NK-92 (cell line): Measurements from ENCODE around the gene ZNF679.
"Not testable (repeated sequence)": the region's sequence is repeated elsewhere in the genome, so short reads cannot be mapped to it uniquely, and the experiment has no call there.

Experiments used
- DNase-seq: peaks from one replicate; lab custom pipeline; 2025; ENCODE audit not compliant: unreplicated experiment; lab: John Stamatoyannopoulos, UW

ZNF679 gene

DNA sequence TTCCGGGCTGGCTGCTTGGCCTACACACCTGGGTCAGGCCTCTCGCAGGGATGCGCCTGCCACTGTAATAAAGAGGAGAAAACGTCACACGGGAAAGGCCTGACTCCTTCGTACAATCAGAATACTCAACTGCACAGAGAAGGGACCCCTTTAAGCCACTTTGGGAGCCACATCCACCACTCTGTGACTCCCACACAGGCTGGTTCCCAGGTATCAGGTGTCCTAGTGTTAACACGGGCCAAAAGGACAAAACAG is 79.7 kb downstream of the ZNF679 start:
- DNase-seq: no peak

DNA sequence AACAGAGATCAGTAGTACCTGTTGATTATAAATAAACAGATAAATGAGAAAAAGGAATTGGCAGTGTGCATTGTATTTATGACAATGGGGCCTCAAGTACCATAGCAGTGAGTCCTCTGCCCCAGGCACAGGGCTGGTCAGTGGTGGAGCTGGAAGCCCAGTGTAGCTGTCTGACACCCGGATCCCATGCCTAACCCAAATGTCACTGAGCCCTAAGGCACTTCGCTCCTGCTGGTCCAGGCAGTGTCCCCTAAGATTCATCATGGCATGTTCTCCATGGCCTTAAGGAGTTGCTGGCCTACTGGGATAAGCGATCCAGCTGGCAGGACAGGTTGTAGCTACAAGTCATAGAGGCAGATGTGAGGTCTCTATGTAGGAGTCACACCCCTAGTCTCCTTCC is 82.2 kb downstream of the ZNF679 start:
- no peak for DNase-seq

DNA sequence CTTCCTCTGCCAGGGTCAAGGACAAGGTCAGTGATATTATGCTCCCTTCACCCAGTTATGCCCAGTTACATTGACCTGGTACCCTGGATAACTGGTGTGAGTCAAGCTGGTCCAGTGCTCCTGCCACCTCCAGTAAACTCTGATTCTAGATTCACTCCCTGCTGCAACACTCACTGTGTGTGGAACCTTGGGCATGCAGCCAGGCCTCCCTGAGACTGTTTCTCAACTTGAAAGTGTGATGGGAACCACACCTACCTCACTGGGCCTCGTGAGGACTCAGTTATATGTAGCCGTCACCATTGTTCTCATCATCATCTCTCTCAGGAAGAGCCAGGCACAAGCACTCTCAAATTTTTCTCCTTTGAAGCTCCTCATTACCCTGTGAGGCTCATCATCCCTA is 84.6 kb downstream of the ZNF679 start:
- DNase-seq: no peak

DNA sequence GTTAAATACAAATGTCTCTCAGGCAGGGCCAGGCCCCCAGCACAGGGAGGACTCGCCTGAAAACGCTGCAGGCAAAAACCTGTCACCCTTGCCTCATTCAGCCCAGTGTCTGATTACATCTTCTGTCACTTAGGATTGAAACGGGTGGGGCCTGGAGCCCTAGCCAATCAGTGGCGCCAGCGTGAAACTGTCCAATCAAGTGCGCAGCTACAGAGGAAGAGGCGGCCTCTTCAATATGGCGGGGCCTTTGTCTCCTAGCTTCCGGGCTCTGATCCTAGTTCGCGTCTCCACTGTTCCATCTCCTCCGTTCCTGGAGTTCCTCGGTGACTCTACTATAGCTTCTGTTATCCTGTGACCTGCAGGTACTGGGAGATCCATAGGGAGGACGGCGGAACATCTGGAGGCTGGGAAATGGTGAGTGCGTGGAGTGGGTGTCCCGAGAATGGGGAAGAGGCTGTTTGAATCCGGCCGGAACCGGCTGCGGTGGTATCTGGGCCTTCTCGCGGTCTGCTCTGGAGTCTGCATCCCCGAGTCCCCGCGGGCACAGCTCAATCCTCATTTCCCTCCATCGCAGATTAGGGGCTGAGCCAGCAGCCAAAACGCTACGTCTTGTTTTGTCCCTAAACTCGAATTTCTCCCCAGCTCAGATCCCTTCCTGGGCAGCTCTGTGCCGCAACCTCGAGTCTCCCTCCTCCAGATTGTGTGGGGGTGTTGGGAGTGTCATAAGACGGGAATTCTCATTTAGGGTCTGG is 85.6 kb downstream of the ZNF679 start, which contains the start of gene ZNF736:
ZNF736 (plus strand) TSS at position 222 of the 752 bp plus-strand sequence; CDS start at position 412, 190 bp downstream.
- DNase-seq: peak; percentile 11

DNA sequence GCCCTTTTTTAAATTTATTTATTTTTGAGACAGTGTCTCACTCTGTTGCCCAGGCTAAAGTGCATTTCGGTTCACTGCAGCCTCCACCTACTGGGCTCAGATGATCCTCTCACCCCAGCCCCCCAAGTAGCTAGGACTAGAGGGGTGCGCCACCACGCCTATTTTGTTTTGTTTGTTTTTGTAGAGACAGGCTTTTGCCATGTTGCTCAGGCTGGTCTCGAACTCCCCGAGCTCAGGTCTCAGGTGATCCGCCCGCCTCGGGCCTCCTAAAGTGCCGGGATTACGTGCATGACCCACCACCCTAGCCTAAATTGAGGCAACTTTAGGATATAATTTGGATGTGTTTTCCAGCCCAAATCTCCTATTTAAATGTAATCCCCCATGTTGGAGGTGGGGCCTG is 86.3 kb downstream of the ZNF679 start:
- no peak for DNase-seq

DNA sequence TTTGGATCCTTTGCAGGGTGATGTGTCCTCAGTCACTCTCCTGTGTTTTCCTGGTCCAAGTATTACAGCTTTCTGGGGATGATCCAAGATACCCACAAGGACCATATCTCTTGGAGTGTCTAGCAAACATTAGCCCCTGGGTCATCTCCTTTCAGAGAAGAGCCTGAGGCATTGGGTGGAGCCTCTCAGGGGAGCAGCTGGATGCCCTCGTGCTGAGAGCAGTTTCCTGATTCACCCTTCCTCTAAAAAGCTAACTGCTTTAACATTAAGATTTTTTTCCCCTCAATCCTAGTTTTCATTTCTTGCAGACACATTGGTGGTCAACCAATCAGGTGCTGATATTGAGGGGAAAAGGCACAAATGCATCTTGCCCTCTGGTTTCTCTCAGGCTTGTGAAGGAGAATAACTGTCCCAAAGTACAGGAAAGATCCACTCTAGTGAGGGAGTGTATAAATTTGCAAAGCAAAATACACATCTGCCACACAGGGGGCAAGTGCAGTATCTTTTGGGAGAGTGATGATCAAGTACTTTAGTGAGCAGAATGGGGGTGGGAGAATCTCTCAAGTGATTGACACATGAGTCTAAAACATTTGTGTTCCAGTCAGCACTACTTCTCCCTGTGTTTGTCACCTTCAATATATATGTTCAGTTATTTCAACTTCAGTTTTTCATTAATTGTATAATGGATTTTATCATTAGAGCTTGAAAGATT is 87.9 kb downstream of the ZNF679 start:
- not testable (repeated sequence) for DNase-seq
